Measurements from ENCODE around the gene ADM5.

GRCh38 chr19:49689133-49690078 is at the start of gene ADM5:
- TF ChIP-seq POLR2A (IDR thresholded peaks at IDR 0.05), result no peak
- TF ChIP-seq, protein P1, sequence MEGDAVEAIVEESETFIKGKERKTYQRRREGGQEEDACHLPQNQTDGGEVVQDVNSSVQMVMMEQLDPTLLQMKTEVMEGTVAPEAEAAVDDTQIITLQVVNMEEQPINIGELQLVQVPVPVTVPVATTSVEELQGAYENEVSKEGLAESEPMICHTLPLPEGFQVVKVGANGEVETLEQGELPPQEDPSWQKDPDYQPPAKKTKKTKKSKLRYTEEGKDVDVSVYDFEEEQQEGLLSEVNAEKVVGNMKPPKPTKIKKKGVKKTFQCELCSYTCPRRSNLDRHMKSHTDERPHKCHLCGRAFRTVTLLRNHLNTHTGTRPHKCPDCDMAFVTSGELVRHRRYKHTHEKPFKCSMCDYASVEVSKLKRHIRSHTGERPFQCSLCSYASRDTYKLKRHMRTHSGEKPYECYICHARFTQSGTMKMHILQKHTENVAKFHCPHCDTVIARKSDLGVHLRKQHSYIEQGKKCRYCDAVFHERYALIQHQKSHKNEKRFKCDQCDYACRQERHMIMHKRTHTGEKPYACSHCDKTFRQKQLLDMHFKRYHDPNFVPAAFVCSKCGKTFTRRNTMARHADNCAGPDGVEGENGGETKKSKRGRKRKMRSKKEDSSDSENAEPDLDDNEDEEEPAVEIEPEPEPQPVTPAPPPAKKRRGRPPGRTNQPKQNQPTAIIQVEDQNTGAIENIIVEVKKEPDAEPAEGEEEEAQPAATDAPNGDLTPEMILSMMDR (IDR thresholded peaks at IDR 0.05), result peak in 5 of 6 experiments; percentile 47 to 58 (median 53)

Measured in upper lobe of left lung (tissue), 4 donors.